B cell (primary cell): ENCODE results near the gene MPLKIP. TPM values are rescaled to one million over a fixed set of nuclear protein-coding genes. Genes with fewer than 3 reads are reported as not detected.

Source experiments
- ATAC-seq: fragments of 200-7000 bp; cut with Tn5 transposase; one replicate; pipeline ENCODE4 v1.10.0; 2021; ENCODE audit warnings: low read depth, mild to moderate bottlenecking, moderate number of reproducible peaks, moderate library complexity
- CTCF ChIA-PET: fragments of 350-600 bp; sonication (Branson Sonifier 250); formaldehyde crosslinking; loops from one replicate; lab custom pipeline; 2021; ENCODE audit warnings: antibody characterized with exemption, inconsistent platforms; lab: Charles Lee
- POLR2A ChIA-PET: fragments of 350-600 bp; sonication (Branson Sonifier 250); formaldehyde crosslinking; loops from one replicate; lab custom pipeline; 2021; ENCODE audit warnings: antibody characterized with exemption; lab: Charles Lee
- DNase-seq: peaks from one replicate; pipeline ENCODE4 v3.0.0; 2013
- H2AFZ ChIP-seq: 2 replicates; pipeline ENCODE4 v1.6.1; 2012; ENCODE audit warnings: mild to moderate bottlenecking, low read depth, low read length; ENCODE audit not compliant: insufficient read depth, poor library complexity, severe bottlenecking
- H3K27ac ChIP-seq, 2 donors: 1 replicate in 1 of 2; 2 replicates in 1 of 2; pipeline ENCODE4 v1.5.1; 2012 to 2013; ENCODE audit warnings: low read length in 2 of 2, mild to moderate bottlenecking in 2 of 2, moderate library complexity in 1 of 2
- H3K27me3 ChIP-seq, 4 experiments: fragments of 200-600 bp in 1 of 4; sonication (generic) in 1 of 4; replicated peaks in 1 of 4; 1 replicate in 2 of 4; 2 replicates in 2 of 4; pipeline versions ENCODE4 v1.6.1 to v1.7.0; 2013 to 2016; ENCODE audit warnings: low read length in 3 of 4, mild to moderate bottlenecking in 2 of 4, mixed read lengths in 1 of 4, moderate library complexity in 1 of 4; ENCODE audit not compliant: insufficient read depth in 4 of 4, control insufficient read depth in 3 of 4; ENCODE audit errors: control extremely low read depth in 1 of 4
- H3K36me3 ChIP-seq, 2 experiments: replicated peaks in 1 of 2; 1 replicate in 1 of 2; 2 replicates in 1 of 2; pipeline versions ENCODE4 v1.6.1 to v1.7.1; 2013; ENCODE audit warnings: low read length in 1 of 2; ENCODE audit not compliant: insufficient read depth in 2 of 2, control insufficient read depth in 1 of 2; ENCODE audit errors: control extremely low read depth in 1 of 2, extremely low read depth in 1 of 2
- H3K4me1 ChIP-seq, 2 donors: fragments of 200-600 bp in 1 of 2; sonication (generic) in 1 of 2; 1 replicate in 1 of 2; 2 replicates in 1 of 2; pipeline versions ENCODE4 v1.5.1 to v1.6.1; 2013 to 2017; ENCODE audit warnings: low read length in 2 of 2; ENCODE audit not compliant: control insufficient read depth in 2 of 2, insufficient read depth in 2 of 2
- H3K4me2 ChIP-seq: replicated peaks from 2 replicates; pipeline ENCODE3; 2012; ENCODE audit warnings: mild to moderate bottlenecking, low read depth, low read length; ENCODE audit not compliant: poor library complexity, severe bottlenecking
- H3K4me3 ChIP-seq, 5 experiments: fragments of 200-600 bp in 1 of 5; sonication (generic) in 1 of 5; 1 replicate in 3 of 5; 2 replicates in 2 of 5; pipeline versions ENCODE4 v1.5.1 to v1.7.0; 2011 to 2016; ENCODE audit warnings: low read length in 4 of 5, mild to moderate bottlenecking in 4 of 5, low read depth in 2 of 5, control low read depth in 1 of 5, moderate library complexity in 1 of 5; ENCODE audit not compliant: insufficient read depth in 1 of 5; ENCODE audit errors: control extremely low read depth in 1 of 5, extremely low read depth in 1 of 5
- H3K79me2 ChIP-seq: fragments of 200-600 bp; sonication (generic); one replicate; pipeline ENCODE4 v1.6.0; 2016; ENCODE audit warnings: low read length; ENCODE audit not compliant: control insufficient read depth, insufficient read depth
- H3K9ac ChIP-seq: fragments of 200-600 bp; sonication (generic); 2 replicates; pipeline ENCODE4 v1.6.1; 2017; ENCODE audit warnings: mild to moderate bottlenecking, low read length, moderate library complexity
- H3K9me3 ChIP-seq, 3 donors: one replicate each; pipeline versions ENCODE4 v1.6.1 to v1.7.1; 2013; ENCODE audit warnings: low read length in 2 of 3; ENCODE audit not compliant: control insufficient read depth in 2 of 3, insufficient read depth in 1 of 3; ENCODE audit errors: control extremely low read depth in 1 of 3
- H4K20me1 ChIP-seq: 2 replicates; pipeline ENCODE4 v1.6.0; 2012; ENCODE audit warnings: mild to moderate bottlenecking, low read length; ENCODE audit not compliant: insufficient read depth, control insufficient read depth, poor library complexity, severe bottlenecking
- H3K27ac Mint-ChIP-seq: one replicate; pipeline ENCODE4 v1.8.0; 2021; ENCODE audit warnings: mixed read lengths
- H3K27me3 Mint-ChIP-seq: one replicate; pipeline ENCODE4 v1.8.0; 2021; ENCODE audit warnings: mixed read lengths
- H3K4me1 Mint-ChIP-seq: one replicate; pipeline ENCODE4 v1.8.0; 2021; ENCODE audit warnings: mixed read lengths
- H3K4me3 Mint-ChIP-seq: one replicate; pipeline ENCODE4 v1.8.0; 2021; ENCODE audit warnings: mixed read lengths
- H3K9me3 Mint-ChIP-seq: one replicate; pipeline ENCODE4 v1.8.0; 2022; ENCODE audit warnings: mixed read lengths; ENCODE audit not compliant: insufficient read depth
- EZH2 ChIP-seq: IDR thresholded peaks from 2 replicates; pipeline ENCODE4 v1.6.1; 2012; ENCODE audit warnings: borderline replicate concordance, low read depth, mild to moderate bottlenecking, moderate library complexity, low read length; ENCODE audit not compliant: insufficient read depth, poor library complexity, severe bottlenecking
- WGBS: methylation state at CpG from one replicate; pipeline ENCODE4 v1.1.5; 2013; ENCODE audit warnings: missing lambda C conversion rate; ENCODE audit not compliant: insufficient coverage; 5-methylcytosine and 5-hydroxymethylcytosine counted together
- intact Hi-C: fragments of 100-400 bp; cut with micrococcal nuclease; formaldehyde crosslinking; loops from one replicate; pipeline ENCODE4 v1.10.0; 2022
- polyA plus RNA-seq: library from polyadenylated mRNA; depleted of rRNA; stranded (reverse); fragments of >200 nt; gene quantifications from 2 replicates; pipeline ENCODE4 v1.2.3, GENCODE V29; 2012
- total RNA-seq, 2 donors: library from RNA; stranded (reverse); fragments of 120-200 nt in 1 of 2; gene quantifications; 1 replicate in 1 of 2; 2 replicates in 1 of 2; pipeline versions ENCODE4 v1.2.3 to v1.2.4, GENCODE V29; 2013 to 2022
- TF ChIP-seq, protein P1 (sequence below): fragments of 200-600 bp; IDR thresholded peaks from one replicate; pipeline ENCODE4 v1.8.0; 2022; ENCODE audit warnings: antibody characterized with exemption, mild to moderate bottlenecking

Gene MPLKIP
- total and polyA plus RNA-seq, 2 donors (not counting 1 experiment from before 2014, with no cell fraction given), result 23.2 to 34.1 TPM

DNA sequence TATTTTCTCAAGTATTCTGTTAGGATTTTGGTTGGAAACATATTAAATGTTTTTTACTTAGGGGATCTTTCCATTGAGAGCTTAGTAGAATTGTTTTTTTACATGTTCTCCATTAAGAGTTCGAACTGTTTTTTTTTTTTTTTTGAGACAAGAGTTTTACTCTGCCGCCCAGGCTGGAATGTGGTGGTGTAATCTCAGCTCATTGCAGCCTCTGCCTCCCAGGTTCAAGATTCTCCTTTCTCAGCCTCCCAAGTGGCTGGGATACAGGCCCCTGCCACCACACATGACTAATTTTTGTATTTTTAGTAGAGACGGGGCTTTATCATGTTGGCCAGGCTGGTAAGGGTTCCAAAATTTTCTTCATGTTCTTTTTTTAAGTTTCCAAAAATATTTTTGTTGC is 33.2 kb downstream of the MPLKIP start:
- ATAC-seq (no peak), DNase-seq (no peak)
- Mint-ChIP-seq H3K9me3 (no peaks in the 10 kb centered on the region), H3K27ac (no peak overlapping the region), H3K4me3 (no peak overlapping the region), H3K4me1 (peaks cover under 1% of the 10 kb centered on the region), H3K27me3 (no peaks in the 10 kb centered on the region)
- Histone ChIP-seq H3K9me3 (no peaks in the 10 kb centered on the region), H3K9ac (no peak overlapping the region), H3K27ac (no peak overlapping the region), H3K79me2 (no peaks in the 10 kb centered on the region), H3K36me3 (peaks cover 0 to 4% of the 10 kb centered on the region in 2 experiments), H2AFZ (no peak overlapping the region), H3K4me2 (no peak overlapping the region), H3K4me3 (no peak overlapping the region), H3K4me1 (no peaks in the 10 kb centered on the region), H3K27me3 (no peaks in the 10 kb centered on the region), H4K20me1 (no peaks in the 10 kb centered on the region)
- no CpG with 5 or more reads among the region's 3 CpGs for WGBS
- intact Hi-C loops, result no loop called here
- ChIA-PET POLR2A (no interaction called here), CTCF (no interaction called here)
- no peak for TF ChIP-seq EZH2
- TF ChIP-seq, protein P1, sequence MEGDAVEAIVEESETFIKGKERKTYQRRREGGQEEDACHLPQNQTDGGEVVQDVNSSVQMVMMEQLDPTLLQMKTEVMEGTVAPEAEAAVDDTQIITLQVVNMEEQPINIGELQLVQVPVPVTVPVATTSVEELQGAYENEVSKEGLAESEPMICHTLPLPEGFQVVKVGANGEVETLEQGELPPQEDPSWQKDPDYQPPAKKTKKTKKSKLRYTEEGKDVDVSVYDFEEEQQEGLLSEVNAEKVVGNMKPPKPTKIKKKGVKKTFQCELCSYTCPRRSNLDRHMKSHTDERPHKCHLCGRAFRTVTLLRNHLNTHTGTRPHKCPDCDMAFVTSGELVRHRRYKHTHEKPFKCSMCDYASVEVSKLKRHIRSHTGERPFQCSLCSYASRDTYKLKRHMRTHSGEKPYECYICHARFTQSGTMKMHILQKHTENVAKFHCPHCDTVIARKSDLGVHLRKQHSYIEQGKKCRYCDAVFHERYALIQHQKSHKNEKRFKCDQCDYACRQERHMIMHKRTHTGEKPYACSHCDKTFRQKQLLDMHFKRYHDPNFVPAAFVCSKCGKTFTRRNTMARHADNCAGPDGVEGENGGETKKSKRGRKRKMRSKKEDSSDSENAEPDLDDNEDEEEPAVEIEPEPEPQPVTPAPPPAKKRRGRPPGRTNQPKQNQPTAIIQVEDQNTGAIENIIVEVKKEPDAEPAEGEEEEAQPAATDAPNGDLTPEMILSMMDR, result no peak

GRCh38 chr7:40099837-40100236 is 34.6 kb downstream of the MPLKIP start:
- ChIA-PET POLR2A (no interaction called here), CTCF (no interaction called here)
- H3K36me3 ChIP-seq, result peaks cover 0 to 16% of the 10 kb centered on the region in 2 experiments
- Mint-ChIP-seq H3K9me3 (no peaks in the 10 kb centered on the region), H3K4me1 (peaks cover 2% of the 10 kb centered on the region), H3K27ac (no peak overlapping the region), H3K4me3 (no peak overlapping the region), H3K27me3 (no peaks in the 10 kb centered on the region)
- no peaks in the 10 kb centered on the region for H4K20me1 ChIP-seq
- H3K4me1 ChIP-seq, result no peaks in the 10 kb centered on the region
- H3K4me3 ChIP-seq, result no peak overlapping the region
- 94% methylated on average over 2 of the region's 4 CpGs for WGBS
- H3K9ac ChIP-seq, result no peak overlapping the region
- no peak overlapping the region for H2AFZ ChIP-seq
- no peak overlapping the region for H3K27ac ChIP-seq
- ATAC-seq (no peak), DNase-seq (no peak)
- no peaks in the 10 kb centered on the region for H3K79me2 ChIP-seq
- no peak overlapping the region for H3K4me2 ChIP-seq
- no peaks in the 10 kb centered on the region for H3K9me3 ChIP-seq
- TF ChIP-seq EZH2, result no peak
- TF ChIP-seq, protein P1, result no peak
- intact Hi-C loops, result no loop called here
- no peaks in the 10 kb centered on the region for H3K27me3 ChIP-seq
